Brain microvascular endothelial cell (primary cell): ENCODE data around the gene LINC01488.

Experiments
- DNase-seq: peaks from one replicate; pipeline ENCODE4 v3.0.0-alpha.2; 2020
- H3K27ac ChIP-seq: fragments of 250-450 bp; sonication (Bioruptor Pico); 2 replicates; pipeline ENCODE4 v1.5.1; 2020; ENCODE audit warnings: mild to moderate bottlenecking, moderate library complexity
- H3K27me3 ChIP-seq: fragments of 250-450 bp; sonication (Bioruptor Pico); replicated peaks from 2 replicates; pipeline ENCODE4 v1.5.1; 2020; ENCODE audit warnings: mild to moderate bottlenecking
- H3K36me3 ChIP-seq: fragments of 250-450 bp; sonication (Bioruptor Pico); replicated peaks from 2 replicates; pipeline ENCODE4 v1.5.1; 2020; ENCODE audit warnings: mild to moderate bottlenecking
- H3K4me3 ChIP-seq: 2 replicates; pipeline ENCODE4 v1.5.1; 2011; ENCODE audit warnings: low read depth, mild to moderate bottlenecking, control low read depth, low read length, moderate library complexity
- in situ Hi-C: cut with HindIII; loops from 2 replicates; pipeline ENCODE4 v1.10.0; 2017; ENCODE audit warnings: low sequenced_read_pairs, low pct_ligation_motif_present
- TF ChIP-seq, protein P1 (sequence below): IDR thresholded peaks from 2 replicates; pipeline ENCODE4 v1.5.1; 2011; ENCODE audit warnings: low read depth, mild to moderate bottlenecking, moderate library complexity, low read length, control low read depth, inconsistent platforms; ENCODE audit errors: missing control alignments

LINC01488 gene

DNA sequence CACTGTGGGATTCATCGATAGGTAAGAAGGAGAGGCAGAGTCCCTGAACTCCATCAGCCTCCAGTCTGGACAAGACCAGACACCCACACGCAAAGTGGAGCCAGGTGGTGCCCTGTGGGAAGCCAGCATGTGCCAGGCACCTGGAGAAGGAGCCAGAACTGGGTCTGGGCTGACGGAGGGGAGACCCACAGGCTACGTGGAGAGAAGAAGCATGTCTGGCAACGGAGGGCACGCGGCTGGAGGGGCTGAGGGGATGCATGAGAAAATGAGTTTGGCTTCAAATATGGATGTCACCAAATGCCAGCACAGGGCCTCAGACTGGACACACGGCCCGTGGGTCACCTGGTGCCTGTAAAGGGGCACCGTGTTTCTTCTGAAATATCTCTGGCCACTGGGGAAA is 55.7 kb downstream of the LINC01488 start:
- no peaks in the 10 kb centered on the region for H3K36me3 ChIP-seq
- in situ Hi-C loops: no loop called here
- H3K4me3 ChIP-seq: no peak overlapping the region
- TF ChIP-seq, protein P1, sequence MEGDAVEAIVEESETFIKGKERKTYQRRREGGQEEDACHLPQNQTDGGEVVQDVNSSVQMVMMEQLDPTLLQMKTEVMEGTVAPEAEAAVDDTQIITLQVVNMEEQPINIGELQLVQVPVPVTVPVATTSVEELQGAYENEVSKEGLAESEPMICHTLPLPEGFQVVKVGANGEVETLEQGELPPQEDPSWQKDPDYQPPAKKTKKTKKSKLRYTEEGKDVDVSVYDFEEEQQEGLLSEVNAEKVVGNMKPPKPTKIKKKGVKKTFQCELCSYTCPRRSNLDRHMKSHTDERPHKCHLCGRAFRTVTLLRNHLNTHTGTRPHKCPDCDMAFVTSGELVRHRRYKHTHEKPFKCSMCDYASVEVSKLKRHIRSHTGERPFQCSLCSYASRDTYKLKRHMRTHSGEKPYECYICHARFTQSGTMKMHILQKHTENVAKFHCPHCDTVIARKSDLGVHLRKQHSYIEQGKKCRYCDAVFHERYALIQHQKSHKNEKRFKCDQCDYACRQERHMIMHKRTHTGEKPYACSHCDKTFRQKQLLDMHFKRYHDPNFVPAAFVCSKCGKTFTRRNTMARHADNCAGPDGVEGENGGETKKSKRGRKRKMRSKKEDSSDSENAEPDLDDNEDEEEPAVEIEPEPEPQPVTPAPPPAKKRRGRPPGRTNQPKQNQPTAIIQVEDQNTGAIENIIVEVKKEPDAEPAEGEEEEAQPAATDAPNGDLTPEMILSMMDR: no peak
- DNase-seq: no peak
- no peak overlapping the region for H3K27ac ChIP-seq
- no peaks in the 10 kb centered on the region for H3K27me3 ChIP-seq

GRCh38 chr11:69537855-69538640 is 56.6 kb downstream of the LINC01488 start:
- DNase-seq: no peak
- Histone ChIP-seq H3K27me3 (no peaks in the 10 kb centered on the region), H3K4me3 (no peak overlapping the region), H3K27ac (no peak overlapping the region), H3K36me3 (no peaks in the 10 kb centered on the region)
- in situ Hi-C loops: no loop called here
- TF ChIP-seq, protein P1: no peak

GRCh38 chr11:69538854-69539253 is 57.4 kb downstream of the LINC01488 start:
- H3K36me3 ChIP-seq: no peaks in the 10 kb centered on the region
- no peak overlapping the region for H3K27ac ChIP-seq
- H3K4me3 ChIP-seq: no peak overlapping the region
- DNase-seq: no peak
- TF ChIP-seq, protein P1: no peak
- in situ Hi-C loops: no loop called here
- no peaks in the 10 kb centered on the region for H3K27me3 ChIP-seq

- Histone ChIP-seq H3K27me3 (no peaks in the 10 kb centered on the region), H3K4me3 (no peak overlapping the region), H3K36me3 (no peaks in the 10 kb centered on the region), H3K27ac (no peak overlapping the region)
- in situ Hi-C loops: no loop called here
- no peak for DNase-seq
- TF ChIP-seq, protein P1: no peak
Measured at GRCh38 chr11:69539416-69540117, 58.1 kb downstream of the LINC01488 start.

DNA sequence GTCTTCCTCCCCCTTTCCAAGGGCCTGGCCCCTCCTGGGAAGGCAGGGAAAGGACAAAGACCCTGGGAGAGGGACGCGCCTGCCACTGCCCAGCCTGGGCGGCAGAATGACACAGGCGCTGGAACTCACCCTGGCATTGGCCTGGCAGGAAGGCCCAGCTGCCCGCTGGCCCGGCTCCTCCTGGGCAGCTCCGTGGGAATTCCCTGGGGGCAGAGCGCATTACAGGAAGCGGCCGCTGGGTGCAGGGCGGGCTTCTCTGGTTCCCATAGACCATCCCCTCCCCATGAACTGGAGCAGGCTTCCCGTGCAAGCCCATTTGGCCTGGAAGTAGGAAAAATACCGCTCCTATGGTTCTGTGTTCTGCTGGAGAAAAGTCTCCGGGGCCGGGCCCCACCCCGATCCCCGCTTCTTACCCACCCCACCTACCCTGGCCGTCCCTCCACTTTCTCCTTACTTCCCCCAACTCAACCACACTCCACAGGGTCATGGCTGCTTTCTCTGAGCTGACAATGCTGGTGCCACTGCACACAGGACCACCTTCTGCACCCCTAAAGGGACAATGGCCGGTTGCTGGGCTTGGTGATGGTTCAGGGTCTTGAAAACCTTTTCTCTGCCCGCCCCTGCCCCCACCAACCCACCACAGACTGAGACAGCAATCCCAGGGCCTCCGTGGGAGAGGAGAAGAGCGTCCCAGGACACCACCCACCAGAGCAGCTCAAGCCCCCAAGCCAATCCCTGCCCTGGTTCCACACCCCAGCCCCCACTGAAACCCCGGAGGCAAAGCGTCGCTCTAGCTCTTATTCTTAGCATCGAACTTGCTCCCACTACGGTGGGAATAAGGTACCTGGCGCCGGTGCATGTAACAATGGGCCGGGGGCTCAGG is 58.9 kb downstream of the LINC01488 start:
- H3K27me3 ChIP-seq: no peaks in the 10 kb centered on the region
- no peak overlapping the region for H3K27ac ChIP-seq
- in situ Hi-C loops: no loop called here
- H3K36me3 ChIP-seq: no peaks in the 10 kb centered on the region
- no peak for DNase-seq
- no peak overlapping the region for H3K4me3 ChIP-seq
- TF ChIP-seq, protein P1: peak; percentile 44
